GM23248 (cell line): ENCODE results near the gene NDUFS5. TPM values are rescaled to one million over a fixed set of nuclear protein-coding genes. Genes with fewer than 3 reads are reported as not detected.

ENCODE experiments used
- DNase-seq: peaks from one replicate; pipeline ENCODE4 v3.0.0-alpha.2; 2015
- H2AFZ ChIP-seq: fragments of 200-600 bp; sonication (generic); 2 replicates; pipeline ENCODE4 v1.6.1; 2016; ENCODE audit warnings: antibody characterized with exemption
- H3F3A ChIP-seq: fragments of 200-600 bp; sonication (generic); 2 replicates; pipeline ENCODE4 v1.6.1; 2016; ENCODE audit warnings: mild to moderate bottlenecking, antibody characterized with exemption, mixed run types; ENCODE audit not compliant: insufficient read depth
- H3K27ac ChIP-seq: fragments of 200-600 bp; sonication (generic); 2 replicates; pipeline ENCODE4 v1.5.1; 2016; ENCODE audit warnings: mild to moderate bottlenecking
- H3K27me3 ChIP-seq: fragments of 200-600 bp; sonication (generic); replicated peaks from 2 replicates; pipeline ENCODE4 v1.6.1; 2016; ENCODE audit warnings: mild to moderate bottlenecking; ENCODE audit not compliant: insufficient read depth
- H3K36me3 ChIP-seq: fragments of 200-600 bp; sonication (generic); 2 replicates; pipeline ENCODE4 v1.6.1; 2016; ENCODE audit warnings: low read depth, mild to moderate bottlenecking
- H3K4me1 ChIP-seq: fragments of 200-600 bp; sonication (generic); 2 replicates; pipeline ENCODE4 v1.6.1; 2016; ENCODE audit warnings: mild to moderate bottlenecking; ENCODE audit not compliant: insufficient read depth
- H3K4me2 ChIP-seq: fragments of 200-600 bp; sonication (generic); one replicate; pipeline ENCODE4 v1.6.1; 2016; ENCODE audit warnings: mild to moderate bottlenecking; ENCODE audit not compliant: unreplicated experiment
- H3K4me3 ChIP-seq: fragments of 200-600 bp; sonication (generic); 2 replicates; pipeline ENCODE4 v1.5.1; 2016; ENCODE audit warnings: mild to moderate bottlenecking
- H3K79me2 ChIP-seq: fragments of 200-600 bp; sonication (generic); 2 replicates; pipeline ENCODE4 v1.6.1; 2016; ENCODE audit warnings: mild to moderate bottlenecking; ENCODE audit not compliant: insufficient read depth
- H3K9ac ChIP-seq: fragments of 200-600 bp; sonication (generic); 2 replicates; pipeline ENCODE4 v1.6.1; 2016; ENCODE audit warnings: mild to moderate bottlenecking
- H3K9me2 ChIP-seq: fragments of 200-600 bp; sonication (generic); 2 replicates; pipeline ENCODE4 v1.6.1; 2016; ENCODE audit warnings: mixed run types, mild to moderate bottlenecking, moderate library complexity; ENCODE audit not compliant: insufficient read depth
- H3K9me3 ChIP-seq: fragments of 200-600 bp; sonication (generic); one replicate; pipeline ENCODE4 v1.6.1; 2017; ENCODE audit warnings: low read depth
- H4K20me1 ChIP-seq: fragments of 200-600 bp; sonication (generic); 2 replicates; pipeline ENCODE4 v1.6.0; 2016; ENCODE audit not compliant: insufficient read depth
- EZH2 ChIP-seq: fragments of 200-600 bp; sonication (generic); IDR thresholded peaks from 2 replicates; pipeline ENCODE4 v1.6.1; 2018; ENCODE audit warnings: antibody characterized with exemption, mild to moderate bottlenecking; ENCODE audit not compliant: insufficient read depth, poor library complexity, severe bottlenecking
- EZH2phosphoT487 ChIP-seq: fragments of 200-600 bp; sonication (generic); IDR thresholded peaks from 2 replicates; pipeline ENCODE4 v1.6.1; 2018; ENCODE audit warnings: antibody characterized with exemption, moderate library complexity, mild to moderate bottlenecking, low read depth; ENCODE audit not compliant: insufficient read depth
- WGBS, 2 experiments: methylation state at CpG; one replicate each; pipeline ENCODE4 v1.1.6; 2015 to 2017; ENCODE audit warnings: low lambda C conversion rate in 2 of 2, low coverage in 1 of 2; ENCODE audit errors: missing lambda C conversion rate in 2 of 2; 5-methylcytosine and 5-hydroxymethylcytosine counted together
- in situ Hi-C: fragments of 300-500 bp; cut with MboI; formaldehyde crosslinking; loops from 2 replicates; pipeline ENCODE4 v1.15.0; 2020
- polyA plus RNA-seq: library from polyadenylated mRNA; unstranded; fragments of >200 nt; fragmentation: Nextera tagmentation; extraction: Ambion mirVana; gene quantifications from 2 replicates; pipeline ENCODE4 v1.2.1, GENCODE V29; 2016
- total RNA-seq: library from RNA; depleted of rRNA; stranded (reverse); fragments of >200 nt; shearing (Covaris generic); gene quantifications from 2 replicates; pipeline ENCODE4 v1.2.3, GENCODE V29; 2014

The NDUFS5 gene
- total and polyA plus RNA-seq, 2 experiments from 2014 or later, result 257 to 606 TPM

DNA sequence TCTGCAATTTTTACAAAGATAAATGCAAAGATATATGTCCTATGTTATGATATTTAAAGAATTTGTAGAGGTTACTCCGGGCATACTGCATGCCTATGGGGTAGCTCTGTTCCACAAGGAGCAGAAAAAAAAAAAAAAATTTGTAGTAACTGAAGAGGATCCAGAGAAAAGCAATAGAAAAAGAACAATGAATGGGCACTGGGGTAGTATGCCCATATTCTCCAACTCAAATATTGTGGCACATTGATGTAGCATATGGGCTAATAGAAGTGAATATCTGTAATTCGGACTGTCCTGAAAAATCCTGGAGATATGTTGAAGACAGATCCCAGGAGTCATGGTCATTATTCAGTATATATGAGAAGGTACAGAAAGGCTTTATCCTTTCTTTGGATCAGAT is 36.2 kb upstream of the NDUFS5 start:
- Histone ChIP-seq H3K4me2 (peak overlapping the region; percentile 79), H3K27ac (peak overlapping the region; percentile 62)

DNA sequence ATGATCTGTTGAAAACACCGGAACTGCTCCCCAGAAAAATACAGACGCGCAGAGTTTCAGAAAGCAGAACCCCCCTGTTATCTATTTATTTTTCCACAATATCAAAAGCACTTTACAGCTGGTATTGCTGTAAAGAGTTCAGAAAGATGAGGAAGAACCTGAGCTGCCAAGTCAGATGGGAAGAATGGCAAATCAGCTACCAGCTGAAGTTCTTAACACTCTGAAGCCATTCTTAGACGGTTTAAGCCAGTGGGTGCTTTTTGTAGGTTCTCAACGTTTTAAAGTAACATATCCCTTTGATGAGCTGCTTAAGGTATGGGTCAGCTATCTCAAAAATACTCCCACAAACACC is 35.8 kb upstream of the NDUFS5 start:
- DNase-seq, result peak; percentile 59
- Histone ChIP-seq H3K9ac (peak overlapping the region; percentile 98), H3K79me2 (peaks cover 43% of the 10 kb centered on the region), H3K27me3 (no peaks in the 10 kb centered on the region), H3K9me3 (no peaks in the 10 kb centered on the region), H3K36me3 (peaks cover 5% of the 10 kb centered on the region; the same call in 1 of the 2 replicates), H2AFZ (peak overlapping the region; percentile 88), H4K20me1 (peaks cover 11% of the 10 kb centered on the region; the same call in 1 of the 2 replicates), H3K9me2 (no peaks in the 10 kb centered on the region), H3K27ac (peak overlapping the region; percentile 62), H3K4me2 (peak overlapping the region; percentile 79), H3K4me1 (peaks cover 41% of the 10 kb centered on the region), H3K4me3 (peak overlapping the region; percentile 74), H3F3A (peaks cover 32% of the 10 kb centered on the region)
- no peak for TF ChIP-seq EZH2phosphoT487
- TF ChIP-seq EZH2, result no peak
- 55 to 56% methylated on average over 5 of the region's 5 CpGs for WGBS, 2 experiments
- in situ Hi-C loops, result no loop called here

More for the DNA sequence above, 36.2 kb upstream of the NDUFS5 start:
- TF ChIP-seq EZH2phosphoT487, result no peak
- no peak for TF ChIP-seq EZH2
- Histone ChIP-seq H3K36me3 (peaks cover 2% of the 10 kb centered on the region; the same call in 1 of the 2 replicates), H3F3A (peaks cover 32% of the 10 kb centered on the region), H3K4me3 (no peak overlapping the region), H2AFZ (peak overlapping the region; percentile 88), H3K27me3 (no peaks in the 10 kb centered on the region), H3K9me3 (no peaks in the 10 kb centered on the region), H3K79me2 (peaks cover 39% of the 10 kb centered on the region), H3K4me1 (peaks cover 41% of the 10 kb centered on the region), H3K9me2 (no peaks in the 10 kb centered on the region), H3K9ac (0 out of 2 replicates have a peak overlapping the region, but pooled peaks have one; percentile 98), H4K20me1 (peaks cover 11% of the 10 kb centered on the region; the same call in 1 of the 2 replicates)
- WGBS, 2 experiments, result 74 to 78% methylated on average over 2 of the region's 2 CpGs
- DNase-seq, result peak; percentile 4
- in situ Hi-C loops, result no loop called here

GRCh38 chr1:38990738-38991637 is 35.2 kb upstream of the NDUFS5 start, which contains the start of gene AKIRIN1:
AKIRIN1 (plus strand) TSS chr1:38991276; CDS start chr1:38991381, 105 bp downstream.
- Histone ChIP-seq H2AFZ (peak within 1 kb of the TSS; percentile 88), H3K4me1 (peaks cover 35% of the 10 kb centered on the region), H3K9me2 (no peaks in the 10 kb centered on the region), H3K79me2 (peaks cover 49% of the 10 kb centered on the region), H3K36me3 (peaks cover 11% of the 10 kb centered on the region; the same call in 1 of the 2 replicates), H4K20me1 (peaks cover 11% of the 10 kb centered on the region; the same call in 1 of the 2 replicates), H3K9me3 (no peaks in the 10 kb centered on the region), H3F3A (peaks cover 26% of the 10 kb centered on the region), H3K9ac (peak within 1 kb of the TSS; percentile 98), H3K4me3 (peak within 1 kb of the TSS; percentile 92), H3K4me2 (peak within 1 kb of the TSS; percentile 99), H3K27ac (peak within 1 kb of the TSS; percentile 83), H3K27me3 (no peaks in the 10 kb centered on the region)
- TF ChIP-seq EZH2, result no peak
- TF ChIP-seq EZH2phosphoT487, result no peak
- 1 to 4% methylated on average over 34 to 67 of the region's 76 CpGs for WGBS, 2 experiments
- in situ Hi-C loops, result no loop called here
- DNase-seq, result peak; percentile 95

GRCh38 chr1:38991638-38992411 is 34.3 kb upstream of the NDUFS5 start:
- H3K27ac ChIP-seq, result peak overlapping the region; percentile 83
- in situ Hi-C loops, result no loop called here
- WGBS, 2 experiments, result 2 to 3% methylated on average over 29 to 30 of the region's 30 CpGs

More at GRCh38 chr1:38991638-38992411, 34.3 kb upstream of the NDUFS5 start:
- 0 out of 2 replicates have a peak, but pooled peaks cover 17% of the 10 kb centered on the region for H3F3A ChIP-seq
- no peaks in the 10 kb centered on the region for H3K9me3 ChIP-seq
- TF ChIP-seq EZH2phosphoT487 (no peak), EZH2 (no peak)
- peaks cover 13% of the 10 kb centered on the region; the same call in 1 of the 2 replicates for H3K36me3 ChIP-seq
- peak; percentile 66 for DNase-seq
- peaks cover 11% of the 10 kb centered on the region; the same call in 1 of the 2 replicates for H4K20me1 ChIP-seq
- H3K79me2 ChIP-seq, result peaks cover 57% of the 10 kb centered on the region
- H2AFZ ChIP-seq, result peak overlapping the region; percentile 24; the same call in 1 of the 2 replicates
- peak overlapping the region; percentile 98 for H3K9ac ChIP-seq
- no peaks in the 10 kb centered on the region for H3K27me3 ChIP-seq
- H3K4me2 ChIP-seq, result peak overlapping the region; percentile 99
- H3K9me2 ChIP-seq, result no peaks in the 10 kb centered on the region
- peaks cover 27% of the 10 kb centered on the region for H3K4me1 ChIP-seq
- peak overlapping the region; percentile 92 for H3K4me3 ChIP-seq
